Osteoblast (primary cell): ENCODE data around the gene TP53AIP1. TPM values are rescaled to one million over a fixed set of nuclear protein-coding genes. Genes with fewer than 3 reads are reported as not detected.
A peak's percentile ranks its signal among the peaks of the same experiment; 100 is the strongest.

Source experiments
- DNase-seq: peaks from one replicate; pipeline ENCODE4 v3.0.0; 2011; ENCODE audit warnings: low spot score, mixed read lengths; ENCODE audit not compliant: insufficient read length; ENCODE audit errors: missing footprints
- H2AFZ ChIP-seq: 2 replicates; pipeline ENCODE4 v1.6.0; 2011; ENCODE audit warnings: mild to moderate bottlenecking, low read length
- H3K27ac ChIP-seq: 2 replicates; pipeline ENCODE4 v1.5.1; 2011; ENCODE audit warnings: mild to moderate bottlenecking, low read depth, low read length, moderate library complexity
- H3K27me3 ChIP-seq: 2 replicates; pipeline ENCODE4 v1.6.0; 2012; ENCODE audit warnings: mild to moderate bottlenecking, control low read depth, inconsistent platforms, low read length, moderate library complexity; ENCODE audit not compliant: insufficient read depth
- H3K36me3 ChIP-seq: 2 replicates; pipeline ENCODE4 v1.5.1; 2011; ENCODE audit warnings: mild to moderate bottlenecking, low read length, control low read depth, moderate library complexity; ENCODE audit not compliant: insufficient read depth
- H3K4me1 ChIP-seq: 2 replicates; pipeline ENCODE4 v1.5.1; 2011; ENCODE audit warnings: mild to moderate bottlenecking, low read length, control low read depth, moderate library complexity; ENCODE audit not compliant: insufficient read depth
- H3K4me2 ChIP-seq: 2 replicates; pipeline ENCODE4 v1.6.0; 2011; ENCODE audit warnings: mild to moderate bottlenecking, low read length; ENCODE audit not compliant: insufficient read depth
- H3K4me3 ChIP-seq: fragments of 200-600 bp; sonication (generic); 3 replicates; pipeline ENCODE4 v1.5.1; 2012; ENCODE audit warnings: mild to moderate bottlenecking, low read length, inconsistent platforms; ENCODE audit not compliant: insufficient read depth
- H3K79me2 ChIP-seq: 2 replicates; pipeline ENCODE4 v1.6.0; 2012; ENCODE audit warnings: mild to moderate bottlenecking, low read length, control low read depth, inconsistent platforms; ENCODE audit not compliant: insufficient read depth
- H3K9me3 ChIP-seq: 2 replicates; pipeline ENCODE4 v1.5.1; 2011; ENCODE audit warnings: low read depth, low read length, control low read depth
- H4K20me1 ChIP-seq: 2 replicates; pipeline ENCODE4 v1.6.0; 2012; ENCODE audit warnings: mild to moderate bottlenecking, low read length, control low read depth; ENCODE audit not compliant: insufficient read depth
- CTCF ChIP-seq: IDR thresholded peaks from 2 replicates; pipeline ENCODE4 v1.5.1; 2011; ENCODE audit warnings: mild to moderate bottlenecking, low read depth, low read length, moderate library complexity; ENCODE audit errors: extremely low read depth
- total RNA-seq: library from RNA; depleted of rRNA; stranded (reverse); fragments of >200 nt; gene quantifications from 2 replicates; pipeline ENCODE4 v1.2.3, GENCODE V29; 2012

Gene TP53AIP1
- total RNA-seq, 1 donor: under 0.01 TPM

GRCh38 chr11:128904656-128905344 is 37.9 kb downstream of the TP53AIP1 start:
- no peaks in the 10 kb centered on the region for H3K27me3 ChIP-seq
- no peak overlapping the region for H2AFZ ChIP-seq
- TF ChIP-seq CTCF: no peak
- no peaks in the 10 kb centered on the region for H3K36me3 ChIP-seq
- H3K4me1 ChIP-seq: peaks cover 46% of the 10 kb centered on the region
- H3K9me3 ChIP-seq: no peaks in the 10 kb centered on the region
- H4K20me1 ChIP-seq: no peaks in the 10 kb centered on the region
- DNase-seq: peak; percentile 94
- H3K4me3 ChIP-seq: peak overlapping the region; percentile 73
- H3K27ac ChIP-seq: no peak overlapping the region
- H3K79me2 ChIP-seq: no peaks in the 10 kb centered on the region
- H3K4me2 ChIP-seq: peak overlapping the region; percentile 78

GRCh38 chr11:128904303-128904655 is 38.4 kb downstream of the TP53AIP1 start:
- H3K4me2 ChIP-seq: peak overlapping the region; percentile 78
- no peak overlapping the region for H2AFZ ChIP-seq
- no peak overlapping the region for H3K4me3 ChIP-seq
- H4K20me1 ChIP-seq: no peaks in the 10 kb centered on the region
- no peaks in the 10 kb centered on the region for H3K79me2 ChIP-seq
- H3K27ac ChIP-seq: no peak overlapping the region
- H3K9me3 ChIP-seq: no peaks in the 10 kb centered on the region
- no peak for DNase-seq
- no peaks in the 10 kb centered on the region for H3K27me3 ChIP-seq
- H3K36me3 ChIP-seq: no peaks in the 10 kb centered on the region
- TF ChIP-seq CTCF: no peak
- peaks cover 46% of the 10 kb centered on the region for H3K4me1 ChIP-seq

GRCh38 chr11:128903248-128904061 is 39.2 kb downstream of the TP53AIP1 start:
- H3K27me3 ChIP-seq: no peaks in the 10 kb centered on the region
- DNase-seq: no peak
- H3K27ac ChIP-seq: peak overlapping the region; percentile 38
- no peak for TF ChIP-seq CTCF
- peak overlapping the region; percentile 31 for H3K4me2 ChIP-seq
- no peaks in the 10 kb centered on the region for H3K36me3 ChIP-seq
- no peaks in the 10 kb centered on the region for H3K79me2 ChIP-seq
- no peak overlapping the region for H2AFZ ChIP-seq
- peaks cover 41% of the 10 kb centered on the region for H3K4me1 ChIP-seq
- no peak overlapping the region for H3K4me3 ChIP-seq
- no peaks in the 10 kb centered on the region for H4K20me1 ChIP-seq
- H3K9me3 ChIP-seq: no peaks in the 10 kb centered on the region

DNA sequence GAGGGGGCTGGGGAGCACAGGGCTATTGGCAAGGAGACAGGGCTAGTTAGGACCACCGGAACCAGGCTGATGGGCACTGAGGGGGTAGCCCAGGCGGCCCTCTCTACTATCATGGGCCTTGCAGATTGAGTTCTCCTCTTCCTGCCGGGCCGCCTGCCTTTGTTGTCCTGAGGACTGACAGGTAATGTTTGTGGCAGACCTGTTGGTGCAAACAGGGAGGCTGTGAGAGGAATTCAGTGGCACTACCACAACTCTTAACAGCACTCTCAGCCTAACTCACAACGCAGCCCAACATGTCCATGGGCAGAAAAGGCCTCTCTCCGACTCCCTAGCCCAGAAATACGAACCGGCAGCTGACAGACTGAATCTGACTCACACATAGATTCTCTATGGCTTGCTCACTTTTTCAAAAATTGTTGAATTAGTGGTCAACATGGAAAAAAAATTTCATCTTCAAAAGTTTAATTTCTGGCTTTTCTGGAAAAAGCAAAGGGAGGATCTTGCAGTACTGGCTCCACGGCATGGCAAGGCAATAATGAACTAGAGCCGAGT is 40.1 kb downstream of the TP53AIP1 start:
- peak overlapping the region; percentile 31 for H3K4me2 ChIP-seq
- TF ChIP-seq CTCF: no peak
- H3K27ac ChIP-seq: peak overlapping the region; percentile 38
- H3K9me3 ChIP-seq: no peaks in the 10 kb centered on the region
- no peaks in the 10 kb centered on the region for H4K20me1 ChIP-seq
- H3K4me1 ChIP-seq: peaks cover 34% of the 10 kb centered on the region
- H3K79me2 ChIP-seq: no peaks in the 10 kb centered on the region
- H2AFZ ChIP-seq: peak overlapping the region; percentile 65
- H3K27me3 ChIP-seq: no peaks in the 10 kb centered on the region
- H3K36me3 ChIP-seq: no peaks in the 10 kb centered on the region
- H3K4me3 ChIP-seq: no peak overlapping the region
- peak; percentile 95 for DNase-seq
